PC-9 (cell line): Measurements from ENCODE around the gene HEPHL1. TPM values are rescaled to one million over a fixed set of nuclear protein-coding genes. Genes with fewer than 3 reads are reported as not detected.

Source experiments
- BruUV-seq: library from RNA; stranded (reverse); fragments of 400-500 nt; replicated peaks from 2 replicates; lab custom pipeline; 2021; lab: Mats Ljungman, UMichigan
- CTCF ChIA-PET: fragments of 300-600 bp; sonication (Branson Sonifier 250); formaldehyde crosslinking; loops from one replicate; lab custom pipeline; 2022; ENCODE audit warnings: antibody characterized with exemption; lab: Charles Lee
- POLR2A ChIA-PET: fragments of 300-600 bp; sonication (Branson Sonifier 250); formaldehyde crosslinking; loops from one replicate; lab custom pipeline; 2022; ENCODE audit warnings: antibody characterized with exemption; ENCODE audit not compliant: unreplicated experiment; lab: Charles Lee
- DNase-seq, 2 experiments: peaks; one replicate each; pipeline versions ENCODE4 v3.0.0 to v3.0.0-alpha.2; 2015 to 2022; ENCODE audit warnings: mixed read lengths in 1 of 2
- H2AFZ ChIP-seq: fragments of 200-600 bp; sonication (generic); 2 replicates; pipeline ENCODE4 v1.8.1; 2017; ENCODE audit warnings: antibody characterized with exemption
- H3F3A ChIP-seq: fragments of 200-600 bp; sonication (generic); 2 replicates; pipeline ENCODE4 v1.8.1; 2017; ENCODE audit warnings: antibody characterized with exemption, mild to moderate bottlenecking, low read depth; ENCODE audit not compliant: insufficient read depth
- H3K27ac ChIP-seq: fragments of 200-600 bp; sonication (generic); 2 replicates; pipeline ENCODE4 v1.6.1; 2016; ENCODE audit warnings: mixed run types
- H3K27me3 ChIP-seq: fragments of 200-600 bp; sonication (generic); 2 replicates; pipeline ENCODE4 v1.6.1; 2016; ENCODE audit warnings: low read depth, mixed run types; ENCODE audit not compliant: insufficient read depth
- H3K36me3 ChIP-seq: fragments of 200-600 bp; sonication (generic); 2 replicates; pipeline ENCODE4 v1.6.1; 2016; ENCODE audit warnings: low read depth, mixed run types
- H3K4me1 ChIP-seq: fragments of 200-600 bp; sonication (generic); replicated peaks from 2 replicates; pipeline ENCODE4 v1.6.1; 2016; ENCODE audit warnings: mixed run types; ENCODE audit not compliant: insufficient read depth
- H3K4me2 ChIP-seq: fragments of 200-600 bp; sonication (generic); 2 replicates; pipeline ENCODE4 v1.6.1; 2017; ENCODE audit warnings: mixed run types
- H3K4me3 ChIP-seq: fragments of 200-600 bp; sonication (generic); 2 replicates; pipeline ENCODE4 v1.6.1; 2016; ENCODE audit warnings: mixed run types
- H3K79me2 ChIP-seq: fragments of 200-600 bp; sonication (generic); 2 replicates; pipeline ENCODE4 v1.6.1; 2017; ENCODE audit warnings: low read depth, mixed run types
- H3K9me2 ChIP-seq: fragments of 200-600 bp; sonication (generic); 2 replicates; pipeline ENCODE4 v1.8.1; 2017; ENCODE audit warnings: mild to moderate bottlenecking; ENCODE audit not compliant: insufficient read depth
- H3K9me3 ChIP-seq: fragments of 200-600 bp; sonication (generic); 2 replicates; pipeline ENCODE4 v1.8.1; 2016; ENCODE audit warnings: low read depth; ENCODE audit not compliant: insufficient read depth
- H4K20me1 ChIP-seq: fragments of 200-600 bp; sonication (generic); 2 replicates; pipeline ENCODE4 v1.8.1; 2017; ENCODE audit not compliant: insufficient read depth
- EZH2 ChIP-seq: fragments of 200-600 bp; sonication (generic); IDR thresholded peaks from 2 replicates; pipeline ENCODE4 v1.8.0; 2017; ENCODE audit warnings: antibody characterized with exemption, low read depth
- intact Hi-C: fragments of 100-400 bp; cut with micrococcal nuclease; formaldehyde crosslinking; loops from one replicate; pipeline ENCODE4 v1.10.0; 2022; ENCODE audit not compliant: unreplicated experiment
- total RNA-seq: library from RNA; stranded (reverse); gene quantifications from 2 replicates; pipeline ENCODE4 v1.2.3, GENCODE V29; 2021
- TF ChIP-seq, protein P1 (sequence below): fragments of 200-600 bp; sonication (generic); conservative IDR thresholded peaks from 2 replicates; pipeline ENCODE4 v1.6.1; 2017; ENCODE audit warnings: mixed run types, antibody characterized with exemption, mild to moderate bottlenecking, moderate library complexity

Gene HEPHL1
- total RNA-seq, 1 experiment from 2014 or later, result not detected

DNA sequence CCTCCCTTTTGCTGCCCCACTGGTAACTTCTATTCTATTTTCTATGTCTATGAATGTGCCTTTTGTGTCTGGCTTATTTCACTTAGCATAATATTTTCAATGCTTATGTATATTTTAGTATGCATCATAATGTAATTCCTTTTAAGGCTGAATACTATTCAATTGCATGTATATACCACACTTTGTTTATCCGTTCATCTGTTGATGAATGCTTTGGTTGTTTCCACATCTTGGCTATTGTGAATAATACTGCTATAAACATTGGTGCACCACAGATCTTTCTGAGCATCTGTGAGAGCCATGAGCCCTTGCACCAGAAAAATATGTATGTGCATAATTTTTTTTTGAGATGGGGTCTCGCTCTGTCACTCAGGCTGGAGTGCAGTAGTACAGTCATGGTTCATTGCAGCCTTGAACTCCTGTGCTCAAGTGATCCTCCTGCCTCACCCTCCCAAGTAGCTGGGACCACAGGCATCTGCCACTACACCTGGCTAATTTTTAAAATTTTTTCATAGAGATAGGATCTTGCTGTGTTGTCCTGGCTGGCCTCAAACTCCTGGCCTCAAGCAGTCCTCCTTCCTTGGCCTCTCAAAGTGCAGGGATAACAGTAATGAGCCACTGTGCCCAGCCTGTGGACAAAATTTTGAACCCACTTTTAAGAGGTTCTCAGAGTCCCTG is 27.0 kb downstream of the HEPHL1 start:
- Histone ChIP-seq H3K9me2 (no peaks in the 10 kb centered on the region), H3K4me3 (no peak overlapping the region), H3K36me3 (no peaks in the 10 kb centered on the region), H3F3A (peaks cover 14% of the 10 kb centered on the region; the same call in 1 of the 2 replicates), H4K20me1 (no peaks in the 10 kb centered on the region), H3K4me2 (no peak overlapping the region), H3K79me2 (no peaks in the 10 kb centered on the region), H3K4me1 (peaks cover 15% of the 10 kb centered on the region), H2AFZ (no peak overlapping the region), H3K9me3 (no peaks in the 10 kb centered on the region; the same call in 1 of the 2 replicates), H3K27me3 (no peaks in the 10 kb centered on the region), H3K27ac (no peak overlapping the region)
- ChIA-PET CTCF (no interaction called here), POLR2A (no interaction called here)
- DNase-seq, result peak in 1 of 2 experiments; percentile 31
- TF ChIP-seq, protein P1, sequence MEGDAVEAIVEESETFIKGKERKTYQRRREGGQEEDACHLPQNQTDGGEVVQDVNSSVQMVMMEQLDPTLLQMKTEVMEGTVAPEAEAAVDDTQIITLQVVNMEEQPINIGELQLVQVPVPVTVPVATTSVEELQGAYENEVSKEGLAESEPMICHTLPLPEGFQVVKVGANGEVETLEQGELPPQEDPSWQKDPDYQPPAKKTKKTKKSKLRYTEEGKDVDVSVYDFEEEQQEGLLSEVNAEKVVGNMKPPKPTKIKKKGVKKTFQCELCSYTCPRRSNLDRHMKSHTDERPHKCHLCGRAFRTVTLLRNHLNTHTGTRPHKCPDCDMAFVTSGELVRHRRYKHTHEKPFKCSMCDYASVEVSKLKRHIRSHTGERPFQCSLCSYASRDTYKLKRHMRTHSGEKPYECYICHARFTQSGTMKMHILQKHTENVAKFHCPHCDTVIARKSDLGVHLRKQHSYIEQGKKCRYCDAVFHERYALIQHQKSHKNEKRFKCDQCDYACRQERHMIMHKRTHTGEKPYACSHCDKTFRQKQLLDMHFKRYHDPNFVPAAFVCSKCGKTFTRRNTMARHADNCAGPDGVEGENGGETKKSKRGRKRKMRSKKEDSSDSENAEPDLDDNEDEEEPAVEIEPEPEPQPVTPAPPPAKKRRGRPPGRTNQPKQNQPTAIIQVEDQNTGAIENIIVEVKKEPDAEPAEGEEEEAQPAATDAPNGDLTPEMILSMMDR, result no peak
- no peak for TF ChIP-seq EZH2
- no TSS peak for BruUV-seq
- intact Hi-C loops, result no loop called here

DNA sequence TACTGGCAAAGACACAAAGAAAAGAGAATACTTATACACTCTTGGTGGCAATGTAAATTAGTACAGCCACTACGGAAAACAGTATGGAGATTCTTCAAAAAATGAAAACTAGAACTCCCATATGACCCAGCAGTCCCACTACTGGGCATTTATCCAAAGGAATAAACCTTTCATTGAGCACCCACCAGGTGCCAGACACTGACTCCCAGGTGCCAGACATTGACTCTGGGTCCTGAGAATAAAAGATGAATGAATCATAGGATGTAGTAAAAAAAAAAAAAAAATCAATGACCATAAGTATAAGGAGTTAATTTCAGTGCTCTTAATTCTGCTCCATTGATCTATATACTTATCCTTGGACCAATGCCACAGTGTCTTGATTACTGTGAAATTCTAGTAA is 28.2 kb downstream of the HEPHL1 start:
- peak in 1 of 2 experiments; percentile 3 for DNase-seq
- Histone ChIP-seq H4K20me1 (no peaks in the 10 kb centered on the region), H3K4me3 (no peak overlapping the region), H3K36me3 (no peaks in the 10 kb centered on the region), H3F3A (peaks cover 14% of the 10 kb centered on the region; the same call in 1 of the 2 replicates), H2AFZ (no peak overlapping the region), H3K27me3 (no peaks in the 10 kb centered on the region), H3K9me2 (no peaks in the 10 kb centered on the region), H3K9me3 (no peaks in the 10 kb centered on the region; the same call in 1 of the 2 replicates), H3K27ac (no peak overlapping the region), H3K4me2 (no peak overlapping the region), H3K4me1 (peaks cover 15% of the 10 kb centered on the region), H3K79me2 (no peaks in the 10 kb centered on the region)
- CTCF ChIA-PET, result no interaction called here
- intact Hi-C loops, result no loop called here
- BruUV-seq, result no TSS peak
- TF ChIP-seq, protein P1, result no peak
- TF ChIP-seq EZH2, result no peak
- POLR2A ChIA-PET, result no interaction called here

DNA sequence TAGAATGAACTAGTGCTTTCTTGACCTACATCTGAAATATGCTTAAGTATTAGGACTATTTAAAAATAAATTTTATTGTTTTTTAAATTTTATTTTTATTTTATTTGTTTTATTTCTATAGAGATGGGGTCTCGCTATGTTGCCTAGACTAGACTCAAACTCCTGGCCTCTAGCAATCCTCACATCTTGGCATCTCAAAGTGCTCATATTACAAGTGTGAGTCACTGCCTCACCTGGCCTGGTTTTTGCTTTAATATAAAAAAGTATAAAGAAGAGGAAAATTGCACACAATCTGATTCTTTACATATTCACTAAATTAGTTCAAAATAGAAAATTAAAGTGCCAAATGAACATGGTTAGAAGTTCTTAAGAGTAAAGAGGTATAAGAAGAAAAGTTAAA is 37.5 kb downstream of the HEPHL1 start:
- Histone ChIP-seq H3K9me3 (0 out of 2 replicates have a peak, but pooled peaks cover 6% of the 10 kb centered on the region), H3K9me2 (no peaks in the 10 kb centered on the region; the same call in 1 of the 2 replicates), H3K27me3 (no peaks in the 10 kb centered on the region), H3K36me3 (no peaks in the 10 kb centered on the region), H3K27ac (no peak overlapping the region), H3K79me2 (no peaks in the 10 kb centered on the region), H3K4me3 (no peak overlapping the region), H3F3A (no peaks in the 10 kb centered on the region), H3K4me2 (no peak overlapping the region), H3K4me1 (no peaks in the 10 kb centered on the region), H4K20me1 (no peaks in the 10 kb centered on the region), H2AFZ (no peak overlapping the region)
- ChIA-PET POLR2A (no interaction called here), CTCF (interaction anchor here (0.6 kb wide), 1 partner anchor 114 kb away, joined by 3 read pairs; no protein-coding TSS in a partner anchor)
- TF ChIP-seq, protein P1, result no peak
- TF ChIP-seq EZH2, result no peak
- intact Hi-C loops, result no loop called here
- BruUV-seq, result no TSS peak
- DNase-seq, result peak in 1 of 2 experiments; percentile 32
